Measurements from ENCODE around the gene ELL.
A peak's percentile ranks its signal among the peaks of the same experiment; 100 is the strongest.

Gene ELL

GRCh38 chr19:18423258-18424020 lies 98.4 kb downstream of the ELL start:
- Histone ChIP-seq H3K27me3 (ENCODE audit: insufficient read depth, low read length, poor library complexity) (no peaks in the 10 kb centered on the region), H3K9ac (ENCODE audit: low read length) (no peak overlapping the region), H3K4me2 (ENCODE audit: low read length) (no peak overlapping the region), H2BK15ac (replicated peaks; ENCODE audit: low read depth) (no peak overlapping the region), H3K27ac (ENCODE audit: low read depth, low read length) (no peak overlapping the region), H2BK5ac (ENCODE audit: low read length) (no peak overlapping the region), H2BK120ac (ENCODE audit: low read depth, low read length) (no peak overlapping the region), H3K56ac (ENCODE audit: low read length) (no peak overlapping the region), H2AK5ac (ENCODE audit: low read length) (no peak overlapping the region), H4K5ac (ENCODE audit: low read length) (no peak overlapping the region), H3K79me2 (ENCODE audit: control insufficient read depth, insufficient read depth, low read length) (peaks cover 7% of the 10 kb centered on the region), H4K8ac (ENCODE audit: low read depth, low read length) (no peak overlapping the region), H3K36me3 (ENCODE audit: control insufficient read depth, insufficient read depth, low read length) (no peaks in the 10 kb centered on the region), H3K4me3 (ENCODE audit: low read length) (no peak overlapping the region), H3K4me1 (ENCODE audit: control insufficient read depth, low read depth, low read length) (peaks cover 4% of the 10 kb centered on the region), H3K23ac (ENCODE audit: low read length) (no peak overlapping the region), H3K79me1 (ENCODE audit: low read length) (peaks cover 8% of the 10 kb centered on the region), H3K4ac (ENCODE audit: low read depth, low read length) (no peak overlapping the region), H3K18ac (ENCODE audit: low read length) (no peak overlapping the region)
- no peak for DNase-seq
- no CpG with 5 or more reads among the region's 21 CpGs for WGBS (ENCODE audit: extremely low coverage, insufficient coverage, low lambda C conversion rate)

- Histone ChIP-seq H3K4me1 (ENCODE audit: control insufficient read depth, low read depth, low read length) (peaks cover 7% of the 10 kb centered on the region), H2BK5ac (ENCODE audit: low read length) (no peak overlapping the region), H3K18ac (ENCODE audit: low read length) (no peak overlapping the region), H4K8ac (ENCODE audit: low read depth, low read length) (no peak overlapping the region), H4K5ac (ENCODE audit: low read length) (no peak overlapping the region), H3K9ac (ENCODE audit: low read length) (no peak overlapping the region), H3K79me1 (ENCODE audit: low read length) (peaks cover 8% of the 10 kb centered on the region), H3K56ac (ENCODE audit: low read length) (no peak overlapping the region), H3K23ac (ENCODE audit: low read length) (no peak overlapping the region), H3K79me2 (ENCODE audit: control insufficient read depth, insufficient read depth, low read length) (peaks cover 7% of the 10 kb centered on the region), H3K4ac (ENCODE audit: low read depth, low read length) (no peak overlapping the region), H3K27me3 (ENCODE audit: insufficient read depth, low read length, poor library complexity) (no peaks in the 10 kb centered on the region), H3K4me3 (ENCODE audit: low read length) (no peak overlapping the region), H2BK15ac (replicated peaks; ENCODE audit: low read depth) (no peak overlapping the region), H3K27ac (ENCODE audit: low read depth, low read length) (no peak overlapping the region), H3K36me3 (ENCODE audit: control insufficient read depth, insufficient read depth, low read length) (no peaks in the 10 kb centered on the region), H2AK5ac (ENCODE audit: low read length) (no peak overlapping the region), H3K4me2 (ENCODE audit: low read length) (no peak overlapping the region), H2BK120ac (ENCODE audit: low read depth, low read length) (no peak overlapping the region)
- WGBS (ENCODE audit: extremely low coverage, insufficient coverage, low lambda C conversion rate) = no CpG with 5 or more reads among the region's 14 CpGs
- DNase-seq = no peak
Measured at GRCh38 chr19:18422530-18423191, 99.2 kb downstream of the ELL start.

GRCh38 chr19:18421371-18421959 lies 100.4 kb downstream of the ELL start:
- H3K79me1 ChIP-seq (ENCODE audit: low read length) = peaks cover 8% of the 10 kb centered on the region
- H3K27ac ChIP-seq (ENCODE audit: low read depth, low read length) = no peak overlapping the region
- DNase-seq = no peak
- no peak overlapping the region for H3K4me3 ChIP-seq (ENCODE audit: low read length)
- H3K18ac ChIP-seq (ENCODE audit: low read length) = no peak overlapping the region
- H4K8ac ChIP-seq (ENCODE audit: low read depth, low read length) = no peak overlapping the region
- H3K4me2 ChIP-seq (ENCODE audit: low read length) = no peak overlapping the region
- H2AK5ac ChIP-seq (ENCODE audit: low read length) = no peak overlapping the region
- H2BK15ac ChIP-seq (replicated peaks; ENCODE audit: low read depth) = no peak overlapping the region
- WGBS (ENCODE audit: extremely low coverage, insufficient coverage, low lambda C conversion rate) = no CpG with 5 or more reads among the region's 12 CpGs
- peaks cover 7% of the 10 kb centered on the region for H3K79me2 ChIP-seq (ENCODE audit: control insufficient read depth, insufficient read depth, low read length)
- H4K5ac ChIP-seq (ENCODE audit: low read length) = no peak overlapping the region
- no peak overlapping the region for H2BK120ac ChIP-seq (ENCODE audit: low read depth, low read length)
- peaks cover 7% of the 10 kb centered on the region for H3K4me1 ChIP-seq (ENCODE audit: control insufficient read depth, low read depth, low read length)
- H3K36me3 ChIP-seq (ENCODE audit: control insufficient read depth, insufficient read depth, low read length) = no peaks in the 10 kb centered on the region
- H3K9ac ChIP-seq (ENCODE audit: low read length) = no peak overlapping the region
- no peaks in the 10 kb centered on the region for H3K27me3 ChIP-seq (ENCODE audit: insufficient read depth, low read length, poor library complexity)
- H3K4ac ChIP-seq (ENCODE audit: low read depth, low read length) = no peak overlapping the region
- peak overlapping the region; percentile 66 for H3K23ac ChIP-seq (ENCODE audit: low read length)
- peak overlapping the region; percentile 34 for H3K56ac ChIP-seq (ENCODE audit: low read length)
- H2BK5ac ChIP-seq (ENCODE audit: low read length) = no peak overlapping the region

GRCh38 chr19:18420930-18421329 lies 100.9 kb downstream of the ELL start:
- Histone ChIP-seq H2BK120ac (ENCODE audit: low read depth, low read length) (no peak overlapping the region), H4K8ac (ENCODE audit: low read depth, low read length) (no peak overlapping the region), H3K27me3 (ENCODE audit: insufficient read depth, low read length, poor library complexity) (no peaks in the 10 kb centered on the region), H2BK5ac (ENCODE audit: low read length) (no peak overlapping the region), H3K4ac (ENCODE audit: low read depth, low read length) (no peak overlapping the region), H3K4me1 (ENCODE audit: control insufficient read depth, low read depth, low read length) (peaks cover 7% of the 10 kb centered on the region), H3K9ac (ENCODE audit: low read length) (peak overlapping the region; percentile 32), H3K23ac (ENCODE audit: low read length) (peak overlapping the region; percentile 66), H3K36me3 (ENCODE audit: control insufficient read depth, insufficient read depth, low read length) (no peaks in the 10 kb centered on the region), H3K4me2 (ENCODE audit: low read length) (no peak overlapping the region), H3K79me1 (ENCODE audit: low read length) (peaks cover 8% of the 10 kb centered on the region), H3K56ac (ENCODE audit: low read length) (peak overlapping the region; percentile 42), H3K27ac (ENCODE audit: low read depth, low read length) (no peak overlapping the region), H2BK15ac (replicated peaks; ENCODE audit: low read depth) (no peak overlapping the region), H3K4me3 (ENCODE audit: low read length) (no peak overlapping the region), H2AK5ac (ENCODE audit: low read length) (no peak overlapping the region), H3K18ac (ENCODE audit: low read length) (no peak overlapping the region), H3K79me2 (ENCODE audit: control insufficient read depth, insufficient read depth, low read length) (peaks cover 7% of the 10 kb centered on the region), H4K5ac (ENCODE audit: low read length) (no peak overlapping the region)
- no peak for DNase-seq
- no CpG with 5 or more reads among the region's 2 CpGs for WGBS (ENCODE audit: extremely low coverage, insufficient coverage, low lambda C conversion rate)

- Histone ChIP-seq H3K9ac (ENCODE audit: low read length) (peak overlapping the region; percentile 66), H2BK15ac (replicated peaks; ENCODE audit: low read depth) (no peak overlapping the region), H3K4me2 (ENCODE audit: low read length) (peak overlapping the region; percentile 45), H3K23ac (ENCODE audit: low read length) (no peak overlapping the region), H4K5ac (ENCODE audit: low read length) (no peak overlapping the region), H3K4ac (ENCODE audit: low read depth, low read length) (peak overlapping the region; percentile 58), H4K8ac (ENCODE audit: low read depth, low read length) (no peak overlapping the region), H2AK5ac (ENCODE audit: low read length) (no peak overlapping the region), H3K56ac (ENCODE audit: low read length) (peak overlapping the region; percentile 79), H3K79me1 (ENCODE audit: low read length) (peaks cover 8% of the 10 kb centered on the region), H3K4me1 (ENCODE audit: control insufficient read depth, low read depth, low read length) (peaks cover 7% of the 10 kb centered on the region), H3K4me3 (ENCODE audit: low read length) (peak overlapping the region; percentile 29), H2BK120ac (ENCODE audit: low read depth, low read length) (peak overlapping the region; percentile 3), H2BK5ac (ENCODE audit: low read length) (no peak overlapping the region), H3K18ac (ENCODE audit: low read length) (peak overlapping the region; percentile 20), H3K36me3 (ENCODE audit: control insufficient read depth, insufficient read depth, low read length) (no peaks in the 10 kb centered on the region), H3K79me2 (ENCODE audit: control insufficient read depth, insufficient read depth, low read length) (peaks cover 7% of the 10 kb centered on the region), H3K27ac (ENCODE audit: low read depth, low read length) (no peak overlapping the region), H3K27me3 (ENCODE audit: insufficient read depth, low read length, poor library complexity) (no peaks in the 10 kb centered on the region)
- WGBS (ENCODE audit: extremely low coverage, insufficient coverage, low lambda C conversion rate) = no CpG with 5 or more reads among the region's 97 CpGs
- no peak for DNase-seq
Measured at GRCh38 chr19:18419699-18420460, 102.0 kb downstream of the ELL start.
